ENCODE data around the gene CEACAM5. TPM values are rescaled to one million over a fixed set of nuclear protein-coding genes. Genes with fewer than 3 reads are reported as not detected.

The CEACAM5 gene
- total RNA-seq, 1 experiment from 2014 or later = not detected

Other genes starting within 250 kb of the CEACAM5 start
- not detected in 2 replicates for gene CEACAM21, start 132.5 kb upstream of the CEACAM5 start, total RNA-seq (2014; rRNA removed; shearing (Covaris generic))
- gene CEACAM4, start 81.6 kb upstream of the CEACAM5 start, total RNA-seq (2014; rRNA removed; shearing (Covaris generic)) = not detected in 2 replicates
- not detected in 2 replicates for gene CEACAM7, start 20.4 kb upstream of the CEACAM5 start, total RNA-seq (2014; rRNA removed; shearing (Covaris generic))
- not detected in 2 replicates for gene CEACAM6, start 46.9 kb downstream of the CEACAM5 start, total RNA-seq (2014; rRNA removed; shearing (Covaris generic))
- not detected in 2 replicates for gene CEACAM3, start 88.0 kb downstream of the CEACAM5 start, total RNA-seq (2014; rRNA removed; shearing (Covaris generic))
- gene LYPD4, start 136.1 kb downstream of the CEACAM5 start, total RNA-seq (2014; rRNA removed; shearing (Covaris generic)) = not detected in 2 replicates
- not detected in 2 replicates for gene DMRTC2, start 136.4 kb downstream of the CEACAM5 start, total RNA-seq (2014; rRNA removed; shearing (Covaris generic))
- gene RPS19, start 151.6 kb downstream of the CEACAM5 start, total RNA-seq (2014; rRNA removed; shearing (Covaris generic)) = 1,900 and 2,127 TPM in 2 replicates
- gene CD79A, start 168.7 kb downstream of the CEACAM5 start, total RNA-seq (2014; rRNA removed; shearing (Covaris generic)) = not detected in 2 replicates
- 33.2 and 39.6 TPM in 2 replicates for gene ARHGEF1, start 174.6 kb downstream of the CEACAM5 start, total RNA-seq (2014; rRNA removed; shearing (Covaris generic))
- gene ERFL, start 219.8 kb downstream of the CEACAM5 start, total RNA-seq (2014; rRNA removed; shearing (Covaris generic)) = not detected in 2 replicates

All from NCI-H460 (cell line).